ENCODE measurements around the gene CAND1.

Gene CAND1

GRCh38 chr12:67243260-67243659 lies 25.9 kb upstream of the CAND1 start:
- no peak for DNase-seq (ENCODE audit: extremely low read depth, low read depth)
- no peak for TF ChIP-seq CTCF (IDR thresholded peaks at IDR 0.05; ENCODE audit: low read depth, low read length)

- no peak for TF ChIP-seq CTCF (IDR thresholded peaks at IDR 0.05; ENCODE audit: low read depth, low read length)
- no peak for DNase-seq (ENCODE audit: extremely low read depth, low read depth)
Measured at GRCh38 chr12:67245571-67245970, 23.6 kb upstream of the CAND1 start.

- no peak for DNase-seq (ENCODE audit: extremely low read depth, low read depth)
- no peak for TF ChIP-seq CTCF (IDR thresholded peaks at IDR 0.05; ENCODE audit: low read depth, low read length)
Measured at GRCh38 chr12:67251012-67251411, 18.1 kb upstream of the CAND1 start.

- DNase-seq (ENCODE audit: extremely low read depth, low read depth), result no peak
- no peak for TF ChIP-seq CTCF (IDR thresholded peaks at IDR 0.05; ENCODE audit: low read depth, low read length)
Measured at GRCh38 chr12:67254372-67255026, 14.7 kb upstream of the CAND1 start.

GRCh38 chr12:67256649-67257048 lies 12.5 kb upstream of the CAND1 start:
- TF ChIP-seq CTCF (IDR thresholded peaks at IDR 0.05; ENCODE audit: low read depth, low read length), result no peak
- no peak for DNase-seq (ENCODE audit: extremely low read depth, low read depth)

GRCh38 chr12:67263471-67263870 lies 5.7 kb upstream of the CAND1 start:
- DNase-seq (ENCODE audit: extremely low read depth, low read depth), result no peak
- TF ChIP-seq CTCF (IDR thresholded peaks at IDR 0.05; ENCODE audit: low read depth, low read length), result no peak

GRCh38 chr12:67268335-67268895 lies 743 bp upstream of the CAND1 start:
- TF ChIP-seq CTCF (IDR thresholded peaks at IDR 0.05; ENCODE audit: low read depth, low read length), result no peak
- DNase-seq (ENCODE audit: extremely low read depth, low read depth), result peak; percentile 97

All from AG09319 (cell line).